DOHH2 (cell line): Measurements from ENCODE around the gene ADARB1.

Experiments used
- H3F3A ChIP-seq: fragments of 200-600 bp; sonication (generic), shearing (Covaris generic); 2 replicates; pipeline ENCODE4 v1.6.0; 2016; ENCODE audit warnings: antibody characterized with exemption, mild to moderate bottlenecking; ENCODE audit not compliant: control insufficient read depth, insufficient read depth
- H3K27ac ChIP-seq: fragments of 200-600 bp; sonication (generic); 2 replicates; pipeline ENCODE4 v1.5.1; 2014; ENCODE audit warnings: low read depth, mild to moderate bottlenecking, low read length, moderate library complexity
- H3K27me3 ChIP-seq: fragments of 200-600 bp; sonication (generic); 2 replicates; pipeline ENCODE4 v1.6.1; 2014; ENCODE audit warnings: mild to moderate bottlenecking, low read length, mixed read lengths; ENCODE audit not compliant: control insufficient read depth
- H3K36me3 ChIP-seq: fragments of 200-600 bp; sonication (generic); 2 replicates; pipeline ENCODE4 v1.6.1; 2014; ENCODE audit warnings: mild to moderate bottlenecking, low read length, moderate library complexity, mixed read lengths; ENCODE audit not compliant: control insufficient read depth
- H3K4me1 ChIP-seq: fragments of 200-600 bp; sonication (generic); 2 replicates; pipeline ENCODE4 v1.6.1; 2014; ENCODE audit warnings: mild to moderate bottlenecking, low read length, mixed read lengths; ENCODE audit not compliant: control insufficient read depth
- H3K4me2 ChIP-seq: fragments of 200-600 bp; sonication (generic); 2 replicates; pipeline ENCODE4 v1.6.0; 2014; ENCODE audit warnings: mild to moderate bottlenecking, low read length, moderate library complexity
- H3K4me3 ChIP-seq: fragments of 200-600 bp; sonication (generic); 2 replicates; pipeline ENCODE4 v1.5.1; 2014; ENCODE audit warnings: mild to moderate bottlenecking, low read length, mixed read lengths
- H3K79me2 ChIP-seq: fragments of 200-600 bp; sonication (generic); 2 replicates; pipeline ENCODE4 v1.6.1; 2014; ENCODE audit warnings: mild to moderate bottlenecking, low read length, mixed read lengths; ENCODE audit not compliant: control insufficient read depth
- H3K9me2 ChIP-seq: fragments of 200-600 bp; sonication (generic); replicated peaks from 2 replicates; pipeline ENCODE4 v1.6.1; 2014; ENCODE audit warnings: mild to moderate bottlenecking, low read length, mixed read lengths; ENCODE audit not compliant: control insufficient read depth
- H3K9me3 ChIP-seq: fragments of 200-600 bp; sonication (generic); 2 replicates; pipeline ENCODE4 v1.6.1; 2014; ENCODE audit warnings: antibody characterized with exemption, low read length, mixed read lengths; ENCODE audit not compliant: control insufficient read depth, insufficient read depth
- H4K20me1 ChIP-seq: fragments of 200-600 bp; sonication (generic); 2 replicates; pipeline ENCODE4 v1.6.0; 2014; ENCODE audit warnings: low read depth, mild to moderate bottlenecking, antibody characterized with exemption, low read length, moderate library complexity; ENCODE audit not compliant: control insufficient read depth, insufficient read depth
- CTCF ChIP-seq: fragments of 200-600 bp; sonication (generic); IDR thresholded peaks from one replicate; pipeline ENCODE4 v1.5.1; 2014; ENCODE audit warnings: antibody characterized with exemption, mild to moderate bottlenecking, low read depth, low read length; ENCODE audit not compliant: poor library complexity, severe bottlenecking
- EZH2phosphoT487 ChIP-seq: fragments of 200-600 bp; sonication (generic); IDR thresholded peaks from 2 replicates; pipeline ENCODE4 v1.6.1; 2017; ENCODE audit warnings: borderline replicate concordance, mild to moderate bottlenecking, antibody characterized with exemption, low read length, moderate library complexity, mixed read lengths

ADARB1 gene

GRCh38 chr21:45248301-45248892, 174.0 kb downstream of the ADARB1 start:
- Histone ChIP-seq H3K27ac (no peak overlapping the region), H3K79me2 (no peaks in the 10 kb centered on the region), H3K27me3 (no peaks in the 10 kb centered on the region), H3K4me1 (no peaks in the 10 kb centered on the region), H3K4me3 (no peak overlapping the region), H3F3A (no peaks in the 10 kb centered on the region), H4K20me1 (no peaks in the 10 kb centered on the region), H3K4me2 (no peak overlapping the region), H3K9me2 (no peaks in the 10 kb centered on the region), H3K9me3 (peaks cover 8% of the 10 kb centered on the region; the same call in 1 of the 2 replicates), H3K36me3 (no peaks in the 10 kb centered on the region)
- no peak for TF ChIP-seq CTCF
- TF ChIP-seq EZH2phosphoT487 = no peak

GRCh38 chr21:45248893-45249381, 174.6 kb downstream of the ADARB1 start:
- no peak overlapping the region for H3K4me2 ChIP-seq
- H3F3A ChIP-seq = no peaks in the 10 kb centered on the region
- H3K27ac ChIP-seq = no peak overlapping the region
- H3K9me3 ChIP-seq = peaks cover 5% of the 10 kb centered on the region; the same call in 1 of the 2 replicates
- no peaks in the 10 kb centered on the region for H3K36me3 ChIP-seq
- no peaks in the 10 kb centered on the region for H3K4me1 ChIP-seq
- no peaks in the 10 kb centered on the region for H3K9me2 ChIP-seq
- H3K4me3 ChIP-seq = no peak overlapping the region
- H3K79me2 ChIP-seq = no peaks in the 10 kb centered on the region
- no peak for TF ChIP-seq CTCF
- no peak for TF ChIP-seq EZH2phosphoT487
- no peaks in the 10 kb centered on the region for H3K27me3 ChIP-seq
- H4K20me1 ChIP-seq = no peaks in the 10 kb centered on the region

GRCh38 chr21:45249626-45250025, 175.2 kb downstream of the ADARB1 start:
- H3K4me3 ChIP-seq = no peak overlapping the region
- no peak for TF ChIP-seq CTCF
- TF ChIP-seq EZH2phosphoT487 = no peak
- no peaks in the 10 kb centered on the region for H3K36me3 ChIP-seq
- H3F3A ChIP-seq = no peaks in the 10 kb centered on the region
- H3K79me2 ChIP-seq = no peaks in the 10 kb centered on the region
- no peaks in the 10 kb centered on the region for H4K20me1 ChIP-seq
- H3K27ac ChIP-seq = no peak overlapping the region
- no peaks in the 10 kb centered on the region for H3K27me3 ChIP-seq
- H3K4me2 ChIP-seq = no peak overlapping the region
- H3K9me2 ChIP-seq = no peaks in the 10 kb centered on the region
- H3K9me3 ChIP-seq = peaks cover 3% of the 10 kb centered on the region; the same call in 1 of the 2 replicates
- no peaks in the 10 kb centered on the region for H3K4me1 ChIP-seq
